Trophoblast cell (in vitro differentiated cells and primary cell): ENCODE measurements around the gene ENPP4.
A peak's percentile ranks its signal among the peaks of the same experiment; 100 is the strongest.

Source experiments
- DNase-seq, 2 donors: peaks; one replicate each; pipeline ENCODE4 v3.0.0-alpha.2; 2016
- H2AFZ ChIP-seq: 2 replicates; pipeline ENCODE4 v1.6.1; 2013; ENCODE audit warnings: low read length, moderate library complexity, mild to moderate bottlenecking; ENCODE audit not compliant: insufficient read depth, poor library complexity
- H2AK5ac ChIP-seq: 2 replicates; pipeline ENCODE4 v1.6.1; 2013; ENCODE audit warnings: mild to moderate bottlenecking, low read length
- H2BK120ac ChIP-seq: 2 replicates; pipeline ENCODE4 v1.6.1; 2013; ENCODE audit warnings: low read length, mild to moderate bottlenecking, moderate library complexity; ENCODE audit not compliant: insufficient read depth, poor library complexity
- H2BK12ac ChIP-seq: 2 replicates; pipeline ENCODE4 v1.6.1; 2013; ENCODE audit warnings: mild to moderate bottlenecking, low read length, moderate library complexity
- H2BK5ac ChIP-seq: 2 replicates; pipeline ENCODE4 v1.6.1; 2013; ENCODE audit warnings: low read length, low read depth, moderate library complexity, mild to moderate bottlenecking; ENCODE audit not compliant: poor library complexity
- H3K14ac ChIP-seq: 2 replicates; pipeline ENCODE4 v1.6.1; 2013; ENCODE audit warnings: mild to moderate bottlenecking, low read length
- H3K18ac ChIP-seq: 2 replicates; pipeline ENCODE4 v1.6.1; 2013; ENCODE audit warnings: mild to moderate bottlenecking, low read length
- H3K23ac ChIP-seq: 2 replicates; pipeline ENCODE4 v1.6.1; 2013; ENCODE audit warnings: low read length
- H3K27ac ChIP-seq: 2 replicates; pipeline ENCODE4 v1.5.1; 2013; ENCODE audit warnings: low read depth, mild to moderate bottlenecking, inconsistent platforms, low read length, moderate library complexity
- H3K27me3 ChIP-seq: 2 replicates; pipeline ENCODE4 v1.6.1; 2013; ENCODE audit warnings: inconsistent platforms, mild to moderate bottlenecking, low read length, moderate library complexity; ENCODE audit not compliant: insufficient read depth
- H3K36me3 ChIP-seq, 2 experiments: 1 replicate in 1 of 2; 2 replicates in 1 of 2; pipeline ENCODE4 v1.6.1; 2013; ENCODE audit warnings: low read length in 2 of 2, mild to moderate bottlenecking in 2 of 2, moderate library complexity in 1 of 2; ENCODE audit not compliant: insufficient read depth in 2 of 2, control insufficient read depth in 1 of 2
- H3K4ac ChIP-seq: 2 replicates; pipeline ENCODE4 v1.6.1; 2013; ENCODE audit warnings: low read depth, mild to moderate bottlenecking, low read length, moderate library complexity
- H3K4me1 ChIP-seq, 2 experiments: 1 replicate in 1 of 2; 2 replicates in 1 of 2; pipeline ENCODE4 v1.6.1; 2013; ENCODE audit warnings: low read length in 2 of 2, mild to moderate bottlenecking in 2 of 2, moderate library complexity in 1 of 2; ENCODE audit not compliant: insufficient read depth in 2 of 2, control insufficient read depth in 1 of 2
- H3K4me2 ChIP-seq: 2 replicates; pipeline ENCODE4 v1.6.1; 2013; ENCODE audit warnings: inconsistent platforms, mild to moderate bottlenecking, low read length, moderate library complexity
- H3K4me3 ChIP-seq: 2 replicates; pipeline ENCODE4 v1.5.1; 2013; ENCODE audit warnings: mild to moderate bottlenecking, low read depth, low read length, inconsistent platforms
- H3K79me1 ChIP-seq: one replicate; pipeline ENCODE4 v1.6.1; 2013; ENCODE audit warnings: low read length
- H3K79me2 ChIP-seq: 2 replicates; pipeline ENCODE4 v1.6.1; 2013; ENCODE audit warnings: low read length, mild to moderate bottlenecking; ENCODE audit not compliant: control insufficient read depth, insufficient read depth, poor library complexity
- H3K9ac ChIP-seq: 2 replicates; pipeline ENCODE4 v1.6.1; 2013; ENCODE audit warnings: mild to moderate bottlenecking, low read length
- H3K9me3 ChIP-seq: 2 replicates; pipeline ENCODE4 v1.6.1; 2013; ENCODE audit warnings: low read depth, mild to moderate bottlenecking, control low read depth, inconsistent platforms, low read length; ENCODE audit not compliant: insufficient read depth
- H4K12ac ChIP-seq: 2 replicates; pipeline ENCODE4 v1.6.1; 2013; ENCODE audit warnings: low read depth, mild to moderate bottlenecking, low read length, moderate library complexity
- H4K8ac ChIP-seq: 2 replicates; pipeline ENCODE4 v1.6.1; 2013; ENCODE audit warnings: low read depth, mild to moderate bottlenecking, low read length, moderate library complexity
- H4K91ac ChIP-seq: one replicate; pipeline ENCODE4 v1.6.1; 2013; ENCODE audit warnings: low read depth, mild to moderate bottlenecking, low read length, moderate library complexity
- WGBS: extraction: QIAGEN DNeasy Blood & Tissue Kit; methylation state at CpG from one replicate; pipeline ENCODE4 v1.1.7; 2013; ENCODE audit warnings: missing lambda C conversion rate; ENCODE audit not compliant: insufficient read length, insufficient coverage; ENCODE audit errors: extremely low coverage; 5-methylcytosine and 5-hydroxymethylcytosine counted together

The ENPP4 gene

DNA sequence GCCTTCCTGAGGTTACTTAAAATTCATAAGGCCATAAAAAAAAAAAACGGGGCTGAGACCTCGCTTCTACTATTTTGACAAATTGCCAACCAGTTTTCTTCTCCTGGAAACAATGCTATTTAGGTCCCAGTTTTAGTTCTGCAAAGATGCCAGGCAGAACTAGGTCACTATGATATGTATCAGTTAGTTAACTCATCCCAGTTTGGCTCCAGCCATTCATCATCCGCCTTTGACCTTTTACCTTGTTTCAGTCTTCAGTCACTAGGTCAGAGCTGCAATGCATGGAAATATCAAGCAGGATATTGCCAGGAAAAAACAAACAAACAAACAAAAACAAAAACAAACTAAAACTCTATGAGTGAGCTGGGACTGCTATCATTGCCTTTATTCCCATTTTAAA, 29.8 kb upstream of the ENPP4 start:
- Histone ChIP-seq H3K36me3 (no peaks in the 10 kb centered on the region), H3K18ac (no peak overlapping the region), H3K4me3 (no peak overlapping the region), H2AFZ (no peak overlapping the region), H3K9me3 (peaks cover under 1% of the 10 kb centered on the region), H3K23ac (no peak overlapping the region), H4K8ac (no peak overlapping the region), H3K79me2 (no peaks in the 10 kb centered on the region), H2BK12ac (no peak overlapping the region), H3K4ac (no peak overlapping the region), H2BK5ac (no peak overlapping the region), H4K12ac (no peak overlapping the region), H3K4me1 (no peaks in the 10 kb centered on the region), H3K4me2 (no peak overlapping the region), H2BK120ac (no peak overlapping the region), H3K14ac (no peak overlapping the region), H3K27me3 (no peaks in the 10 kb centered on the region), H3K27ac (no peak overlapping the region), H3K9ac (no peak overlapping the region), H2AK5ac (no peak overlapping the region), H4K91ac (no peak overlapping the region), H3K79me1 (no peaks in the 10 kb centered on the region)
- DNase-seq, result no peak
- no CpG with 5 or more reads among the region's 3 CpGs for WGBS

GRCh38 chr6:46102123-46102522, 27.7 kb upstream of the ENPP4 start:
- H2BK120ac ChIP-seq, result no peak overlapping the region
- no peak overlapping the region for H3K18ac ChIP-seq
- no peak overlapping the region for H3K9ac ChIP-seq
- no CpG with 5 or more reads among the region's 3 CpGs for WGBS
- H3K4me1 ChIP-seq, result no peaks in the 10 kb centered on the region
- H2AK5ac ChIP-seq, result no peak overlapping the region
- peaks cover under 1% of the 10 kb centered on the region for H3K9me3 ChIP-seq
- no peak overlapping the region for H4K91ac ChIP-seq
- H3K23ac ChIP-seq, result no peak overlapping the region
- no peak overlapping the region for H4K8ac ChIP-seq
- H3K14ac ChIP-seq, result no peak overlapping the region
- H3K27ac ChIP-seq, result no peak overlapping the region
- H3K4ac ChIP-seq, result no peak overlapping the region
- H2BK12ac ChIP-seq, result no peak overlapping the region
- H3K36me3 ChIP-seq, result no peaks in the 10 kb centered on the region
- H3K79me1 ChIP-seq, result no peaks in the 10 kb centered on the region
- no peak overlapping the region for H2AFZ ChIP-seq
- H2BK5ac ChIP-seq, result no peak overlapping the region
- H3K79me2 ChIP-seq, result no peaks in the 10 kb centered on the region
- H4K12ac ChIP-seq, result no peak overlapping the region
- H3K4me3 ChIP-seq, result no peak overlapping the region
- peak; percentile 19 for DNase-seq
- H3K4me2 ChIP-seq, result no peak overlapping the region
- no peaks in the 10 kb centered on the region for H3K27me3 ChIP-seq

- no peak overlapping the region for H3K18ac ChIP-seq
- no peak overlapping the region for H3K4ac ChIP-seq
- H3K79me2 ChIP-seq, result no peaks in the 10 kb centered on the region
- no peaks in the 10 kb centered on the region for H3K4me1 ChIP-seq
- H2BK5ac ChIP-seq, result no peak overlapping the region
- H2BK12ac ChIP-seq, result no peak overlapping the region
- no peak overlapping the region for H3K4me2 ChIP-seq
- no peak overlapping the region for H2AK5ac ChIP-seq
- H3K14ac ChIP-seq, result no peak overlapping the region
- H2BK120ac ChIP-seq, result no peak overlapping the region
- H4K8ac ChIP-seq, result no peak overlapping the region
- no peak overlapping the region for H4K12ac ChIP-seq
- H2AFZ ChIP-seq, result no peak overlapping the region
- no peak overlapping the region for H4K91ac ChIP-seq
- H3K27me3 ChIP-seq, result no peaks in the 10 kb centered on the region
- no peak overlapping the region for H3K4me3 ChIP-seq
- no peak for DNase-seq
- no peak overlapping the region for H3K9ac ChIP-seq
- no peaks in the 10 kb centered on the region for H3K79me1 ChIP-seq
- H3K27ac ChIP-seq, result no peak overlapping the region
- H3K9me3 ChIP-seq, result peaks cover 2% of the 10 kb centered on the region
- no peaks in the 10 kb centered on the region for H3K36me3 ChIP-seq
- H3K23ac ChIP-seq, result no peak overlapping the region
Measured at GRCh38 chr6:46103441-46104115, 26.2 kb upstream of the ENPP4 start.

DNA sequence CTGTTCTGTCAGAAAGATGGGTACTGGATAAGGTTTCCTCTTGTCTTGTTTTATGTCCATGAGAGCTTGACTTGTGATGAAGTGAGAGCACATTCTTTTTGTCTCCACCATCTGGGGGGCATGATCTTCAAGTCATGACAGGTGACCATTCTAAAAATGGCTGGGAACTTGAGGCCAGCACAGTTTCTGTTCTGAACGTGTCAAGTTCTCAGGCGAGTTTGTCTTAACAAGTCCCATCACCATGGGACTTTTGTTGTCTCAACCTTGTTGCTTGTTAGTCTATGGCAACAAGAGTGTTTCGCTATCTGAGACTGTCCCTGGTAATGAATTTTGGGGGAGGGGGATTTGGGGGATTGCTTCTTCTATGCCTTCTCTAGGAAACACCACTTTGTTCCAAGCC, 25.6 kb upstream of the ENPP4 start:
- Histone ChIP-seq H3K36me3 (no peaks in the 10 kb centered on the region), H3K9ac (no peak overlapping the region), H4K12ac (no peak overlapping the region), H3K79me1 (no peaks in the 10 kb centered on the region), H2BK12ac (no peak overlapping the region), H3K27me3 (no peaks in the 10 kb centered on the region), H4K91ac (no peak overlapping the region), H3K4ac (no peak overlapping the region), H3K79me2 (no peaks in the 10 kb centered on the region), H2BK120ac (no peak overlapping the region), H2AFZ (no peak overlapping the region), H3K18ac (no peak overlapping the region), H2AK5ac (no peak overlapping the region), H3K9me3 (peaks cover 2% of the 10 kb centered on the region), H4K8ac (no peak overlapping the region), H3K27ac (no peak overlapping the region), H3K4me1 (no peaks in the 10 kb centered on the region), H2BK5ac (no peak overlapping the region), H3K4me2 (no peak overlapping the region), H3K23ac (no peak overlapping the region), H3K14ac (no peak overlapping the region), H3K4me3 (no peak overlapping the region)
- WGBS, result no CpG with 5 or more reads among the region's 3 CpGs
- DNase-seq, result no peak
